Measurements from ENCODE around the gene COQ5.
A peak's percentile ranks its signal among the peaks of the same experiment; 100 is the strongest.

The COQ5 gene

DNA sequence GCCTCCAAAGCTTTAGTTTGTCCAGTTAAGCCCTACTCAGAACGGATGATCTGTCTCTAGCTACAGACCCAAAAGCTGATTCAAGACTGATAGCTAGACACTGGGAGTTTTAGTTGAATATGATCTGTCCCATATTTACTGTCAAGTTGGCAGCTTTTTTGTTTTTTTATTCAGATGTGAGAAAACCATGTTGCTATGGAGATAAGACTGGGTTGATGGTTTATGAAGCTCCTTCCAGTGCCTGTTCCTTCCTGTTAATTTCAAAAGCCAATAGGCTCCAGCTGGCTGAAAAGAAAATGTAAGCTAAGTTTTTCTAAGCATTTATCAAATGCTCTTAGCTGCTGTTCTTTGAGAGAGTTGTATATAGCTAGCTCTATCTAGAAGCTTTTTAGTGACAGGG lies 28.4 kb downstream of the COQ5 start:
- TF ChIP-seq, protein P1, sequence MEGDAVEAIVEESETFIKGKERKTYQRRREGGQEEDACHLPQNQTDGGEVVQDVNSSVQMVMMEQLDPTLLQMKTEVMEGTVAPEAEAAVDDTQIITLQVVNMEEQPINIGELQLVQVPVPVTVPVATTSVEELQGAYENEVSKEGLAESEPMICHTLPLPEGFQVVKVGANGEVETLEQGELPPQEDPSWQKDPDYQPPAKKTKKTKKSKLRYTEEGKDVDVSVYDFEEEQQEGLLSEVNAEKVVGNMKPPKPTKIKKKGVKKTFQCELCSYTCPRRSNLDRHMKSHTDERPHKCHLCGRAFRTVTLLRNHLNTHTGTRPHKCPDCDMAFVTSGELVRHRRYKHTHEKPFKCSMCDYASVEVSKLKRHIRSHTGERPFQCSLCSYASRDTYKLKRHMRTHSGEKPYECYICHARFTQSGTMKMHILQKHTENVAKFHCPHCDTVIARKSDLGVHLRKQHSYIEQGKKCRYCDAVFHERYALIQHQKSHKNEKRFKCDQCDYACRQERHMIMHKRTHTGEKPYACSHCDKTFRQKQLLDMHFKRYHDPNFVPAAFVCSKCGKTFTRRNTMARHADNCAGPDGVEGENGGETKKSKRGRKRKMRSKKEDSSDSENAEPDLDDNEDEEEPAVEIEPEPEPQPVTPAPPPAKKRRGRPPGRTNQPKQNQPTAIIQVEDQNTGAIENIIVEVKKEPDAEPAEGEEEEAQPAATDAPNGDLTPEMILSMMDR (IDR thresholded peaks at IDR 0.05) = no peak
- no peak for DNase-seq (ENCODE audit: low spot score)
- no peak overlapping the region for H3K4me3 ChIP-seq
- no peak overlapping the region for H3K27ac ChIP-seq

DNA sequence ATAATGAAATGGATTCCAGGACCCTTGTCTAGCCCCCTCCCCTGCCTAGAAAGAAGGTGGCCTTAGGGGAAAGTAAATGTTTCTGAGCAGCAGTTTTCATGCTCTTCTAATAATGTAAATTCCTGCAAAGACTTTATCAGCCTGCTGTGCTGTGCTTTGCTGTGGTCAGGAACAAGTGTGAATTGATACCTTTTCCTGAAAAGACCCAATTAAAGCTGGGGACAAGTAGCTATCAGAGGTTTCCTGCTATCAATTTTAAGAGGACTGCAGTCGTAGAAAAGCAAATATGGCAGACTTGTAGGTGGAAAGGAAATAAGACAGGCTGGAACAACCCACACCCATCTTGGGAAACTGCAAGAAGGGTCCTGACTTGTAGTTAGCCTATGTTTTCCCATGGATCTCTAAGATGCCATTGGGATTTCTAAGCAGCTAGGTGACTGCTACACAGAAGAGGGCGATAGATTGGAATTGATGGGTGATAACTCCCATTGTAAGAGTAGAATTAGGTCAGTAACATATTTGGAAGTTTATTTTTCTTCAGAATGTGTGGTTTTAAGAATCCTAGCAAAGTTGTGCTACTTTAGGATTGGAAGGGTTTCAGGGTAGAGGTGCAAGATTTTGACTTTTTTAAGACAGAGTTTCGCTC lies 30.0 kb downstream of the COQ5 start:
- no peak overlapping the region for H3K27ac ChIP-seq
- H3K4me3 ChIP-seq = no peak overlapping the region
- DNase-seq (ENCODE audit: low spot score) = no peak
- TF ChIP-seq, protein P1 (IDR thresholded peaks at IDR 0.05) = no peak

DNA sequence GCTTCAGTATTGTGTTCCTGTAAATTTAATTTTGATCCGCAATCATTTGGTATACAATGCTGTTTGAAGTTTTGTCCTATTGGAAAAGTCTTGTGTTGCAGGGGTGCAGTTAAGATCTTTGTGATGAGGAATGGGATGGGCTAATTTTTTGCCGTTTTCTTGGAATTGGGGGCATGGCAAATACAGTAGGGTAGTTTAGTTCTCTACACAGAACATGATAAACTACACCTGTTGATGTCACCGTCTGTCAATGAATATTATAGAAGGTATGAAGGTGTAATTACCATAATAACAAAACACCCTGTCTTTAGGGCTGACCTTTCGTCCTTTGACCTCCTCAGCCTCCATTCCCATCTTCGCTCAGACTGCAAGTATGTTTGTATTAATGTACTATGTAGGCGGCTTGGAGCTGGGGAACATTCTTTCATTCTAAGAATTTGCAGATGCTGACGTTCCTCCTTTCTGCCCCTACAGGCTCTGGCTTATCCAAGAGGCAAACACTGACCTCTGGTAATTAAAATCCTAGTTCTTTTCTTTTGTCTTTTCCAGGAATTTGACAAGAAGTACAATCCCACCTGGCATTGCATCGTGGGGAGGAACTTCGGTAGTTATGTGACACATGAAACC lies 31.3 kb downstream of the COQ5 start:
- TF ChIP-seq, protein P1 (IDR thresholded peaks at IDR 0.05) = no peak

DNA sequence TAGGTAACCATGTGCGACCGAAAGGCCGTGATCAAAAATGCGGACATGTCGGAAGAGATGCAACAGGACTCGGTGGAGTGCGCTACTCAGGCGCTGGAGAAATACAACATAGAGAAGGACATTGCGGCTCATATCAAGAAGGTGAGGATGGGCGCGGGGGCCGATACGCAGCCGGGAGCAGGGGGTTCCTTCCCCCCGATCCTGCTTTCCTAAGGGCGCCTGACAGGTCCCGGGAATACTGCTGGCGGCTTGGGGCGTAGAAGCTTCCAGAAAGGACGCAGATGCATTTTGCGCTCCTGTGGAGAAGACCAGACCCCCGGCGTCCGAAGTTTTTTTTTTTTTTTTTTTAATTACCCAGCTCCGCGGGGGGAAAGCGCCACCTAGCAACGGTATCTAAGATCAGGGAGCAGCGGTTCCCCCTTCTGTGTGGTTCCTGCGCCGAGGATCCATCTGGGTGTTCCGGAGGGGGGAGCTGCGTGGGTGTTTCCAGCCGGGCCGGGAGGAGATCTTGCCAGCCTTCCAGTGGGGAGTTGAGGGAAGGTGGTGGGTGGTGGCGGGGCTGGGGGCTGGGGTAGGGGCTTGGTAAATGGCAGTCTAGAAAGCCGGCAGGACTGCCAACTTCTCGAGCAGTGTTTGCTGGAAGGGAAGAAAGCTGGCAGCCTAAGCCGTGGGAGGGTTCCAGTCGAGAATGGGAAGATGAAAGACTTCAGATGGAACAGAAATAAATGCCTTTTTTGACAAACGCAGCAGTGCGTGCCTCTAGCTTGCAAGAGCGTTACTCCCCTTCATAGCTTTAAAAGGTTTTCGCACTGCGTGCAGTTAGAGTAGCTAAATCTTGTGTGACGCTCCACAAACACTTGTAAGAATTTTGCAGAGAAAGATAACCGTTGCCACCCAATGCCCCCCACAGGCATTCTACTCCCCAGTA lies 32.3 kb downstream of the COQ5 start:
- H3K27ac ChIP-seq = peak overlapping the region; percentile 76 to 98
- TF ChIP-seq, protein P1 (IDR thresholded peaks at IDR 0.05) = no peak
- DNase-seq (ENCODE audit: low spot score) = peak; percentile 80

More for the DNA sequence above, 31.3 kb downstream of the COQ5 start:
- peak overlapping the region; percentile 100 for H3K4me3 ChIP-seq
- peak overlapping the region; percentile 8 to 98 for H3K27ac ChIP-seq
- no peak for DNase-seq (ENCODE audit: low spot score)

DNA sequence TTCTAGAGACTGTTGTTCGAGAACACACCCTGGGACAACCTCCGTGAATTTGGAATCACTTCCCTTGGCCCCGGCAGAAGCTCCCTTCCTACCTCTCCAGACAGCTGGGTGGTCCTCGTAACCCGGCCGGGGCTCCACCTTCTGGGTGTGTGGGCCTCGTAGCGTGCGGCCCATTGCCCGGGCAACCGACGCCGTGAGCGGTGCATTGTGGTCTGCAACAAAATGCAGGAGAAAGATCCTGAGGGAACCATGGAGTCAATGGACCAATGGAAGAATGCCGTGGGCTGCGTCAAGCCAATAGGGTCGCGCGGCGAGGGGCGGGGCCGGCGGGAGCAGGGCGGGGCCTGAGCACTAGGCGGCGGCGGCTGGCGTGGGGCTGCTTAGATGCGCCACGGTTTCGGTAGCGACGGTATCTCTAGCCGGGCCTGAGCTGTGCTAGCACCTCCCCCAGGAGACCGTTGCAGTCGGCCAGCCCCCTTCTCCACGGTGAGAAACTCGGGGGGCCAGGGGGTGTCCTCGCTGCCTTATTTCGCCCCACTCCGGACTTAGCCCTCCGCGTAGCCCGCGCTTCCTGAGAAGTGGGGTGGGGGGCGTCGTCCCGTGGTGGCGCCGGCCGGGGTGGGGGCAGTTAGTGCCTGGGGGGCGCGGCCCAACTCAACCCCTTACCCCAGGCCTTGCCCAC lies 33.1 kb downstream of the COQ5 start, which contains the start of gene DYNLL1:
TSS of gene DYNLL1 (plus strand) at position 383 of the 682 bp plus-strand sequence. CDS start 309 bp downstream, outside the sequence.
- Histone ChIP-seq H3K4me3 (peak within 1 kb of the TSS; percentile 100), H3K27ac (peak within 1 kb of the TSS; percentile 76 to 98)
- DNase-seq (ENCODE audit: low spot score) = peak; percentile 96
- TF ChIP-seq, protein P1 (IDR thresholded peaks at IDR 0.05) = no peak

More for the DNA sequence above, 32.3 kb downstream of the COQ5 start:
- peak overlapping the region; percentile 100 for H3K4me3 ChIP-seq

DNA sequence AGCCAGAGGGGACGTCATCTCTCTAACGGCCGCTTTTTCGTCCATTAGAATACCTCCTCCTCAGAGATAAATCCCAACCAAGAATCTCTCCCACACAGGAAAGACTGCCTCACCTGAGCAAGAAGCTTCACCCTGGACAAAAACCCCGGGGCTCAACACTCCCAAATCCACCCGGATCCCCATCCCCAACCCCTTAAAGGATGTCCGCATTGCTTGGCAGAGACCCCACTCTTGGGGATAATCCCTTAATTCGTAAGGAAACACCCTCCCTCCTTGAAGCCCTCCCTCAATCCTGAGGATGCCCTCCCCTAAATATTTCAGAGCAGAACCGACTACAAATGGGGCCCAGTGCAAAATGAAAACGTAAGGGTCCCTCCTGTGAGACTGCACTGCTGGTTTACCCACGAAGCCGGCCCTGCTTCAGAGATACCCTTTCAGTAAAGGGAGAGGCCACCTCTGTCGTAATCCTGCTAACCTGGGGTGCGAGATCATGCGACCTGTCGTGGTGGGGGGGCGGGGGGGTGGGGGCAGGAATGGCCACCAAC lies 33.7 kb downstream of the COQ5 start:
- peak overlapping the region; percentile 100 for H3K4me3 ChIP-seq
- peak overlapping the region in 1 of 2 donors; percentile 98 for H3K27ac ChIP-seq
- TF ChIP-seq, protein P1 (IDR thresholded peaks at IDR 0.05) = no peak
- no peak for DNase-seq (ENCODE audit: low spot score)
